Activated CD4-positive, alpha-beta T cell treated with anti-CD3 and anti-CD28 coated beads, Interleukin-2, amount 50 U/mL, for 16 hours (primary cell): Measurements from ENCODE around the gene BHLHE41.

Experiments
- DNase-seq: peaks from one replicate; pipeline ENCODE4 v3.0.0-alpha.2; 2020

The BHLHE41 gene

GRCh38 chr12:26124446-26125399 lies at the start of gene BHLHE41:
Gene BHLHE41, minus strand, starts transcription at chr12:26125037. Its CDS starts 258 bp downstream, at chr12:26124779.
- DNase-seq = no peak

- DNase-seq = no peak
Measured at GRCh38 chr12:26172946-26173552, 48.2 kb upstream of the BHLHE41 start.

- DNase-seq = no peak
Measured at GRCh38 chr12:26172539-26172938, 47.7 kb upstream of the BHLHE41 start.

GRCh38 chr12:26172013-26172412 lies 47.2 kb upstream of the BHLHE41 start:
- DNase-seq = no peak

GRCh38 chr12:26164118-26164517 lies 39.3 kb upstream of the BHLHE41 start:
- DNase-seq = no peak

GRCh38 chr12:26162905-26163304 lies 38.1 kb upstream of the BHLHE41 start:
- no peak for DNase-seq

GRCh38 chr12:26162174-26162573 lies 37.3 kb upstream of the BHLHE41 start:
- no peak for DNase-seq

- no peak for DNase-seq
Measured at GRCh38 chr12:26158078-26158764, 33.4 kb upstream of the BHLHE41 start.

- no peak for DNase-seq
Measured at GRCh38 chr12:26157001-26157400, 32.2 kb upstream of the BHLHE41 start.

- no peak for DNase-seq
Measured at GRCh38 chr12:26156201-26156871, 31.5 kb upstream of the BHLHE41 start.

GRCh38 chr12:26153421-26154154 lies 28.8 kb upstream of the BHLHE41 start:
- no peak for DNase-seq

GRCh38 chr12:26152507-26153102 lies 27.8 kb upstream of the BHLHE41 start:
- no peak for DNase-seq

GRCh38 chr12:26150736-26151450 lies 26.1 kb upstream of the BHLHE41 start:
- no peak for DNase-seq

- no peak for DNase-seq
Measured at GRCh38 chr12:26149968-26150500, 25.2 kb upstream of the BHLHE41 start.

GRCh38 chr12:26148291-26148690 lies 23.5 kb upstream of the BHLHE41 start:
- DNase-seq = no peak

GRCh38 chr12:26143291-26143690 lies 18.5 kb upstream of the BHLHE41 start:
- no peak for DNase-seq

GRCh38 chr12:26138860-26139259 lies 14.0 kb upstream of the BHLHE41 start:
- DNase-seq = no peak

GRCh38 chr12:26136688-26137087 lies 11.9 kb upstream of the BHLHE41 start:
- DNase-seq = no peak

GRCh38 chr12:26135571-26135970 lies 10.7 kb upstream of the BHLHE41 start:
- no peak for DNase-seq

GRCh38 chr12:26135010-26135420 lies 10.2 kb upstream of the BHLHE41 start:
- no peak for DNase-seq

GRCh38 chr12:26134540-26134939 lies 9.7 kb upstream of the BHLHE41 start:
- no peak for DNase-seq
